GM12891 (cell line): Measurements from ENCODE around the gene TRNT1.

Experiments
- POLR2A ChIP-seq: IDR thresholded peaks from 2 replicates; pipeline ENCODE4 v1.6.1; 2011; ENCODE audit warnings: low read depth, low read length, control low read depth
- POLR2AphosphoS5 ChIP-seq: IDR thresholded peaks from 2 replicates; pipeline ENCODE4 v1.6.1; 2011; ENCODE audit warnings: low read depth, low read length, control low read depth
- POU2F2 ChIP-seq: IDR thresholded peaks from 2 replicates; pipeline ENCODE4 v1.6.1; 2011; ENCODE audit warnings: low read depth, mild to moderate bottlenecking, control low read depth, low read length, moderate library complexity
- SPI1 ChIP-seq: IDR thresholded peaks from 2 replicates; pipeline ENCODE4 v1.6.1; 2011; ENCODE audit warnings: low read depth, low read length, control low read depth
- TAF1 ChIP-seq: IDR thresholded peaks from 2 replicates; pipeline ENCODE4 v1.6.1; 2011; ENCODE audit warnings: low read depth, low read length, control low read depth

- TF ChIP-seq POLR2AphosphoS5 (no peak), POLR2A (no peak), TAF1 (no peak), SPI1 (peak; percentile 40; the same call in 1 of the 2 replicates), POU2F2 (no peak)
These were observed 15.9 kb upstream of the TRNT1 start for GRCh38 chr3:3110749-3111361.
